Neural cell (in vitro differentiated cells): ENCODE measurements around the gene RPL36AL. TPM values are rescaled to one million over a fixed set of nuclear protein-coding genes. Genes with fewer than 3 reads are reported as not detected.
A peak's percentile ranks its signal among the peaks of the same experiment; 100 is the strongest.

Experiments used
- H2AFZ ChIP-seq: fragments of 200-600, 300-800 bp; sonication (generic), shearing (Covaris generic); 2 replicates; pipeline ENCODE4 v1.6.0; 2014; ENCODE audit warnings: low read depth, mild to moderate bottlenecking, antibody characterized with exemption, low read length, moderate library complexity
- H3F3A ChIP-seq: fragments of 200-600 bp; shearing (Covaris generic); 2 replicates; pipeline ENCODE4 v1.6.1; 2016; ENCODE audit warnings: mild to moderate bottlenecking, moderate library complexity, mixed read lengths, antibody characterized with exemption, low read length; ENCODE audit not compliant: insufficient read depth, poor library complexity, severe bottlenecking
- H3K27ac ChIP-seq: fragments of 200-600, 300-800 bp; sonication (generic), shearing (Covaris generic); 2 replicates; pipeline ENCODE4 v1.5.1; 2014; ENCODE audit warnings: mild to moderate bottlenecking, low read length, moderate library complexity
- H3K27me3 ChIP-seq: fragments of 300-800, 200-600 bp; sonication (generic), shearing (Covaris generic); 2 replicates; pipeline ENCODE4 v1.6.0; 2014; ENCODE audit warnings: mild to moderate bottlenecking, low read depth, low read length, moderate library complexity; ENCODE audit not compliant: insufficient read depth
- H3K36me3 ChIP-seq: fragments of 300-800, 200-600 bp; sonication (generic), shearing (Covaris generic); 2 replicates; pipeline ENCODE4 v1.5.1; 2014; ENCODE audit warnings: mild to moderate bottlenecking, antibody characterized with exemption, low read length, moderate library complexity; ENCODE audit not compliant: insufficient read depth
- H3K4me2 ChIP-seq: fragments of 300-800, 200-600 bp; sonication (generic), shearing (Covaris generic); 2 replicates; pipeline ENCODE4 v1.6.0; 2014; ENCODE audit warnings: mild to moderate bottlenecking, low read length
- H3K4me3 ChIP-seq: fragments of 300-800, 200-600 bp; sonication (generic), shearing (Covaris generic); 2 replicates; pipeline ENCODE4 v1.5.1; 2014; ENCODE audit warnings: mild to moderate bottlenecking, low read length, moderate library complexity
- H3K79me2 ChIP-seq: fragments of 200-600 bp; shearing (Covaris generic); replicated peaks from 2 replicates; pipeline ENCODE4 v1.6.0; 2014; ENCODE audit warnings: mild to moderate bottlenecking, low read length, moderate library complexity; ENCODE audit not compliant: insufficient read depth
- H3K9ac ChIP-seq: fragments of 300-800, 200-600 bp; sonication (generic), shearing (Covaris generic); 2 replicates; pipeline ENCODE4 v1.6.1; 2016; ENCODE audit warnings: mild to moderate bottlenecking, low read length, mixed read lengths
- H3K9me2 ChIP-seq: fragments of 200-600 bp; shearing (Covaris generic); 2 replicates; pipeline ENCODE4 v1.6.1; 2016; ENCODE audit warnings: mild to moderate bottlenecking, low read length, mixed read lengths; ENCODE audit not compliant: insufficient read depth
- H3K9me3 ChIP-seq: fragments of 200-600, 300-800 bp; sonication (generic), shearing (Covaris generic); 2 replicates; pipeline ENCODE4 v1.6.1; 2016; ENCODE audit warnings: mild to moderate bottlenecking, mixed run types, low read length, moderate library complexity, mixed read lengths
- H4K20me1 ChIP-seq: fragments of 200-600 bp; shearing (Covaris generic); 2 replicates; pipeline ENCODE4 v1.6.1; 2016; ENCODE audit warnings: mild to moderate bottlenecking, mixed run types; ENCODE audit not compliant: insufficient read depth
- EP300 ChIP-seq: fragments of 450-650 bp; conservative IDR thresholded peaks from 2 replicates; pipeline ENCODE4 v1.6.1; 2014; ENCODE audit warnings: antibody characterized with exemption, mild to moderate bottlenecking, moderate library complexity; ENCODE audit not compliant: poor library complexity, severe bottlenecking
- EZH2 ChIP-seq: fragments of 200-600, 300-800 bp; shearing (Covaris generic), sonication (generic); IDR thresholded peaks from 2 replicates; pipeline ENCODE4 v1.6.1; 2014; ENCODE audit warnings: antibody characterized with exemption, low read length, borderline replicate concordance, mild to moderate bottlenecking; ENCODE audit not compliant: insufficient read depth, poor library complexity, severe bottlenecking
- MXI1 ChIP-seq: fragments of 450-650 bp; conservative IDR thresholded peaks from 2 replicates; pipeline ENCODE4 v1.6.1; 2014; ENCODE audit warnings: antibody characterized with exemption, mild to moderate bottlenecking; ENCODE audit not compliant: poor library complexity, severe bottlenecking
- REST ChIP-seq: IDR thresholded peaks from 2 replicates; pipeline ENCODE4 v1.6.1; 2012; ENCODE audit warnings: borderline replicate concordance
- SMC3 ChIP-seq: fragments of 450-650 bp; conservative IDR thresholded peaks from 2 replicates; pipeline ENCODE4 v1.6.1; 2014; ENCODE audit warnings: antibody characterized with exemption, mild to moderate bottlenecking, moderate library complexity; ENCODE audit not compliant: poor library complexity
- TAF1 ChIP-seq: IDR thresholded peaks from 2 replicates; pipeline ENCODE4 v1.6.1; 2012; ENCODE audit warnings: low read depth
- polyA plus RNA-seq: library from polyadenylated mRNA; depleted of rRNA; stranded (reverse); fragments of >200 nt; gene quantifications from 2 replicates; pipeline ENCODE4 v1.2.3, GENCODE V29; 2014
- TF ChIP-seq, protein P1 (sequence below): fragments of 450-650 bp; IDR thresholded peaks from 2 replicates; pipeline ENCODE4 v1.5.1; 2014; ENCODE audit warnings: antibody characterized with exemption, mild to moderate bottlenecking, moderate library complexity; ENCODE audit not compliant: poor library complexity, severe bottlenecking

RPL36AL gene
- polyA plus RNA-seq, 1 donor from 2014 or later, result 147 TPM

DNA sequence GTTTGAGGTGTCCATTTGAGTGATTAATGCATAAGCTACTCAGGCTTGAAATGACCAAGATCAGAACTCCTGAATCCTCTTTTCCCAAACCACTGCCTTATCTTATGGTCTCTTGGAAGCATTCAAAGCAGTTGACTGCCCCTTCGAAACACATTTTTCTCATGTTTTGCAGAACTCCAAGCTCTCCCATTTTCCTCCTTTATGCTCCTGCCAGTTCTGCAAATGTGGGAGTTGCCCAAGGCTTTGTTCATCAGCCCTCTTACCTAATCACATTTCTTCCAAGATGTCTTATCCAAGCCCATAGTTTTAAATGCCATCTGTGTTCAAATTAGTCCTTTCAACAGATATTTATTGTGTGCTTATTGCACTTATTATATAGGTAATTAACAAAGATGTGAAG lies 16.4 kb upstream of the RPL36AL start:
- no peaks in the 10 kb centered on the region for H4K20me1 ChIP-seq
- H3K9ac ChIP-seq, result no peak overlapping the region
- H3K79me2 ChIP-seq, result peaks cover 26% of the 10 kb centered on the region
- no peak overlapping the region for H3K4me3 ChIP-seq
- no peaks in the 10 kb centered on the region for H3K9me2 ChIP-seq
- no peak overlapping the region for H3K4me2 ChIP-seq
- no peaks in the 10 kb centered on the region for H3F3A ChIP-seq
- no peak overlapping the region for H2AFZ ChIP-seq
- H3K36me3 ChIP-seq, result no peaks in the 10 kb centered on the region
- no peaks in the 10 kb centered on the region for H3K9me3 ChIP-seq
- no peak for TF ChIP-seq EZH2
- H3K27me3 ChIP-seq, result no peaks in the 10 kb centered on the region
- no peak overlapping the region for H3K27ac ChIP-seq

DNA sequence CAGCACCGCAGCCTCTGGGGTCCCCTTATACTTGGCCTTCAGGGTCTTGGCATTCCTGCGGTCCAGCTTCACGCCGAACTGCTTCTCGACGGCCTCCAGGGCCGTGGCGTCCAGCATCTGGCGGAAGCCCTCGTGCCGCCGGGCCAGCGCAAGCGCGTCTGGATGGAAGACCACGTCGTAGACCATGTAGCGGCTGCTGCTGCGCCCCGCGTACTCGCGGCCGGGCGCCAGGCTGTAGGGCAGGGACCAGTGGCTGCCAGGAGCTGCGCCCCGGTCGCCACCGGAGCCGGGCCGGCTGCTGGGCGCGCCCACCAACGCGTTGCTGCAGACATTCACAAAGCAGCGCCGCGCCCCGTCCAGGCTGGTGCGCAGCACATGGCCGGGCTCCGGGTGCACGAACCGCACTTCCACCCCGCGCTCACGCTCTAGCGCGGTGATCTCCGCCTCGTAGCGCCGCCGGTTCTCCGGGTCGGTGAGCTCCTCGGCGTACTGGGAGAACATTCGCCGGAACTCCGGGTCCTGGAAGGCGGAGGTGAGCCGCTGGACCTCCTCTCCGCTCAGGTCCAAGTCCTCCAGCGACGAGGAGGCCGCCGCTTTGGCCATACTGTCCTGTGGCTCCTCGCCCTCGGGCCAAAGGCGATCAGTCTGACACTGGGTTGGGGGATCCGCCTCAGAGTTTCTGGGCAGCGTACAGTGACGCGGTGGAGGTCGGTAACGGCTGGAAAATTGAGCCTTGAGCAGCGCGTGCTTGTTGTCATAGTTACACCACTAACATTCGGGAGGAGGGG lies 14.3 kb upstream of the RPL36AL start, which contains the start of gene DNAAF2:
Gene DNAAF2 (minus strand): TSS at position 698 of the 788 bp plus-strand sequence. CDS start 95 bp downstream, at position 603.
- H4K20me1 ChIP-seq, result no peaks in the 10 kb centered on the region
- peak; percentile 98 for TF ChIP-seq MXI1
- TF ChIP-seq REST, result peak; percentile 54
- TF ChIP-seq, protein P1, sequence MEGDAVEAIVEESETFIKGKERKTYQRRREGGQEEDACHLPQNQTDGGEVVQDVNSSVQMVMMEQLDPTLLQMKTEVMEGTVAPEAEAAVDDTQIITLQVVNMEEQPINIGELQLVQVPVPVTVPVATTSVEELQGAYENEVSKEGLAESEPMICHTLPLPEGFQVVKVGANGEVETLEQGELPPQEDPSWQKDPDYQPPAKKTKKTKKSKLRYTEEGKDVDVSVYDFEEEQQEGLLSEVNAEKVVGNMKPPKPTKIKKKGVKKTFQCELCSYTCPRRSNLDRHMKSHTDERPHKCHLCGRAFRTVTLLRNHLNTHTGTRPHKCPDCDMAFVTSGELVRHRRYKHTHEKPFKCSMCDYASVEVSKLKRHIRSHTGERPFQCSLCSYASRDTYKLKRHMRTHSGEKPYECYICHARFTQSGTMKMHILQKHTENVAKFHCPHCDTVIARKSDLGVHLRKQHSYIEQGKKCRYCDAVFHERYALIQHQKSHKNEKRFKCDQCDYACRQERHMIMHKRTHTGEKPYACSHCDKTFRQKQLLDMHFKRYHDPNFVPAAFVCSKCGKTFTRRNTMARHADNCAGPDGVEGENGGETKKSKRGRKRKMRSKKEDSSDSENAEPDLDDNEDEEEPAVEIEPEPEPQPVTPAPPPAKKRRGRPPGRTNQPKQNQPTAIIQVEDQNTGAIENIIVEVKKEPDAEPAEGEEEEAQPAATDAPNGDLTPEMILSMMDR, result no peak
- peak; percentile 18 for TF ChIP-seq EP300
- no peak for TF ChIP-seq SMC3
- TF ChIP-seq TAF1, result peak; percentile 45
- H3F3A ChIP-seq, result no peaks in the 10 kb centered on the region

More for the DNA sequence above, 14.3 kb upstream of the RPL36AL start, which contains the start of gene DNAAF2:
- Histone ChIP-seq H2AFZ (peak within 1 kb of the TSS; percentile 87), H3K9ac (peak within 1 kb of the TSS; percentile 91), H3K9me2 (no peaks in the 10 kb centered on the region), H3K4me2 (peak within 1 kb of the TSS; percentile 53), H3K36me3 (no peaks in the 10 kb centered on the region), H3K79me2 (peaks cover 45% of the 10 kb centered on the region), H3K27ac (peak within 1 kb of the TSS; percentile 96), H3K27me3 (no peaks in the 10 kb centered on the region), H3K4me3 (peak within 1 kb of the TSS; percentile 96), H3K9me3 (no peaks in the 10 kb centered on the region)
